HG02610 (cell line): ENCODE data around the gene CHRD.
A peak's percentile ranks its signal among the peaks of the same experiment; 100 is the strongest.
"Not testable (repeated sequence)": the region's sequence is repeated elsewhere in the genome, so short reads cannot be mapped to it uniquely, and the experiment has no call there.

Experiments used
- ATAC-seq: cut with Tn5 transposase; IDR thresholded peaks from one replicate; pipeline ENCODE4 v1.9.1; 2021; ENCODE audit warnings: mild to moderate bottlenecking, moderate library complexity; ENCODE audit not compliant: unreplicated experiment

Gene CHRD

GRCh38 chr3:184379358-184380184 lies at the start of gene CHRD:
Gene CHRD (plus strand): TSS chr3:184380054. CDS start chr3:184380319, 265 bp downstream.
- ATAC-seq, result no peak

DNA sequence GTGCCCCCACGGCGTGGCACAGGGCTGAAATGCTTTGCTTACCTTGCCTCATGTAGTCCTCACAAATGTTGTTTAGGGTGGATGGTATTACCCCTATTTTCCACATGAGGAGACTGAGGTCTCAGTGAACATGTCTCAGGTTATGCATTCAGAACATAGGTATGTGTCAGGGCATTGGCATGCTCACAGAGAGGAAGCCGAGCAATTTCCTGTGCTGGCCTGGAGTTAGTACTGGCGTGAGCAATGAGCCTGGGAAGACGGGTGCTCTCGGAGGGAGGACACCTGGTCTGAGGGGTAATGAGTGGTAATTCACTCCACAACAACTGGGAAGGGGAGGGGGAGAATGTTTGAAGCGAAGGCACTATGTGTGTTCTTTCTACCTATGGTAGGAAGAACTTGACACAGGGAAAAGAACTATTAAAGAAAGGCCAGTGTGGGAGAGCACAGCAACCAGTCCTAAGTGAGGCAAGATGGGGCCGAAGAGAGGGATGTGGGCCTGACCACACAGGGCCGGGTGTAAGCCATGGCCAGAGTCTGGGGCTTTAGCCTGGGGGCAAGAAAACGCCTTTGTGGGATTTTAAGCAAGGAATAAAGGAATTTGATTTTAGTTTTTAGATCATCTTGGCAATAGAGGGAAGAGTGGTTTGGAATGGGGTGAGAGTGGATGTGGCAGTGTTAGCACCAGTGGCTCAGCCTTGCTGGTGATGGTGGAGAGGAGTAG lies 47.3 kb upstream of the CHRD start:
- no peak for ATAC-seq

GRCh38 chr3:184333190-184333589 lies 46.7 kb upstream of the CHRD start:
- ATAC-seq, result no peak

- no peak for ATAC-seq
Observed at GRCh38 chr3:184333700-184334099, 46.2 kb upstream of the CHRD start.

DNA sequence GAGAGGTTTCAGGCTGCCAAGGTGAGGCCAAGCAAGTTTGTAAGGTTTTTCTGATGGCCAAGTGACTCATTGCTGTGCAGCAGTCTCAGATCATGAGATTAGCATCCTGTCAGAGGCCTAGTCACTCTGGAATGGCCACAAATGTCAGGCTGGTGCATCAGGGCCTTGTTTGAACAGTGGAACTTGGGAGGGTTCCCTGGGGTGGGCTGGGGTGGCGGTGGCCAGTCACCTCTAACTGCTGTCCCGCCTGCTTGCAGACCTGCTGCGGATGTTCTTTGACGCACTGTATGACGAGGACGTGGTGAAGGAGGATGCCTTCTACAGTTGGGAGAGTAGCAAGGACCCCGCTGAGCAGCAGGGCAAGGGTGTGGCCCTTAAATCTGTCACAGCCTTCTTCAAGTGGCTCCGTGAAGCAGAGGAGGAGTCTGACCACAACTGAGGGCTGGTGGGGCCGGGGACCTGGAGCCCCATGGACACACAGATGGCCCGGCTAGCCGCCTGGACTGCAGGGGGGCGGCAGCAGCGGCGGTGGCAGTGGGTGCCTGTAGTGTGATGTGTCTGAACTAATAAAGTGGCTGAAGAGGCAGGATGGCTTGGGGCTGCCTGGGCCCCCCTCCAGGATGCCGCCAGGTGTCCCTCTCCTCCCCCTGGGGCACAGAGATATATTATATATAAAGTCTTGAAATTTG lies 45.2 kb upstream of the CHRD start:
- no peak for ATAC-seq

DNA sequence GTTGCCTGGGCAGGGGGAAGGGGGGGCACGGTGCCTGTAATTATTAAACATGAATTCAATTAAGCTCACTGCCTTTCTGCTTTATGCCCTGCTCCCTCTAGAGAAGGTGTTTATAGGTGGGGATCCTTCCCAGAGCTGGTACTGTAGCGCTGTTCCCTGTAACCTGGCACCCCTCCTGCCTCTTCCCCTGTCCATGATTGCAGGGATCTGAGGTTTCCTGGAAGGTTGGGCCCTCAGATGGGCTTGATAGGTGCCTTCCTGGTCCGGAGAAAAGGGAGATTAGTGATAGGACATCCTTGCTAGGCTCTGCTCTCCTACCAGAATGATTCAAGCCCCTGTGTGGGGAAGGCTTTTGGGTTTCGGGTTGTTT lies 44.6 kb upstream of the CHRD start:
- ATAC-seq, result no peak

- ATAC-seq, result peak; percentile 69
Observed at GRCh38 chr3:184335661-184336546, 44.0 kb upstream of the CHRD start.

DNA sequence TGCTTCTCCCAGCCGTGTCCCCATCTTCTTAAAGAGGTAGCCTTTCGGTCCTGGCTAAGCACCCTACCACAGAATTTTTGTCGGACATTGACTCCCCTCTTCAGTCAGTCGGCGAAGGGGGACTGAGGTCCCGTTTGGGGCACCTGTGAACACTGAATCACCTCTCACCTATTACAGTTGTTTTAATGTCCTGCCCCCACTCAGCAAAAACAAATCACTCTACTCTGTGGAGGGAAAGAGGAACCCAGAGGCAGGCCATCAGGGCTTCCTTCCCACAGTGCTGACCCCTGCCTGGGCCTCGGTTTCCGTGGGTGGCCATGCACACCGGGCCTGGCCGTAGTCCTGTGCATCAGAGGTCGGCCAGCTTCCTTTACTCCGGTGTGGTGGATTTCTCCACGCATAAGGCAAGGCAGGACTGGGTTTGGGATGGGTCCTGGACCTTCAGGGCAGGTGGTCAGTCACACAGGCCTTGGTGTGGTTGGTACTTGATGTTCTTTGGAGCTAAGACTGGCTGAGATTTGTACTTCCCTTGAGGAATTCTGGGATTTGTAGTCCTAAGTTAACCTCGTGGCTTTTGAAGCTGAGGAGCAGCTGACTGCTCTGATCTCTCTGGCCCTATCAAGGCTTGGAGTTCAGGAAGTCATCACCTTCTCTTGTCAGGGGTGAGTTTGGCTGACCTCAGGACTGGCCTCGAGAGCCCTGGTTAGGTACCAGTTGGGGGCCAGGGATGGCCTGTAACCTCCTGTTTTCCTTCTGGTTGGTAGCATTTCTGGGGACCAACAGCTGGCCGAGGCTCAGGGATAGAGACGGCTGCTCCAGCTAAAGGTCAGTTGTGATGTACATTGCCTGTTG lies 43.1 kb upstream of the CHRD start:
- no peak for ATAC-seq

DNA sequence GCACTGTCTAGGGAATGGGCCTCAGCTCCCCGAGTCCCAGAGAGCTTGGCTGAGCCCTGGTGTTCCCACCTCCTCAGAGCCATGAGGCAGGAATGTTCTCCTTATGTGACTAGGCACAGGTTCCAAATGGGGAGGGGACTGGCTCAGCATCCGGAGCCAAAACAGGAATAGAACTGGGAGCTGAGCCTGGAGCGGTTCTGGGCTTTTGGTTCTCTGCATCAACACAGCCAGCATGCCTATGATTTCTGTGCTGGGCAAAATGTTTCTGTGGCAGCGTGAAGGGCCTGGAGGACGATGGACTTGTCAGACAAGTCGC lies 42.5 kb upstream of the CHRD start, which contains the start of gene FAM131A:
TSS of gene FAM131A (plus strand) at position 202 of the 316 bp plus-strand sequence. CDS start at position 233, 31 bp downstream.
- no peak for ATAC-seq

DNA sequence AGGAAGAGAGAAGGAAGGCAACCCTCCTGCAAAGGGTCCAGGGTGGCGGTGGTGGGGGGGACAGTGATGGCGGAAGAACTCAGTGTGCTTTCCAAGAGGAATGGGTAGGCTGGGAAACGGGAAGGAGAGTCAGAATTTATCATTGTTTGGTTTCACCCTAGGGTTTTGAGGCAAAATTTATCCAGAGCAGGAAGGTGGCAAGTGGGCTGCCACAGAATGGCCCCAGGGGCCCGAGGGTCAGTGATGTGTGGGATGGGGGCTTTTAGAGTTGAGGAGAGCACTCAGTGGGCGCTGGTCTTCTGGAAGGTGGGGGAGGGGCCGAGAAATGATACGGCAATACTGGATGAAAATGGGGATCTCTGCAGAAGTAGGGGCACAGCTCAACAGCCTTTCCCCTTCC lies 41.9 kb upstream of the CHRD start:
- no peak for ATAC-seq

DNA sequence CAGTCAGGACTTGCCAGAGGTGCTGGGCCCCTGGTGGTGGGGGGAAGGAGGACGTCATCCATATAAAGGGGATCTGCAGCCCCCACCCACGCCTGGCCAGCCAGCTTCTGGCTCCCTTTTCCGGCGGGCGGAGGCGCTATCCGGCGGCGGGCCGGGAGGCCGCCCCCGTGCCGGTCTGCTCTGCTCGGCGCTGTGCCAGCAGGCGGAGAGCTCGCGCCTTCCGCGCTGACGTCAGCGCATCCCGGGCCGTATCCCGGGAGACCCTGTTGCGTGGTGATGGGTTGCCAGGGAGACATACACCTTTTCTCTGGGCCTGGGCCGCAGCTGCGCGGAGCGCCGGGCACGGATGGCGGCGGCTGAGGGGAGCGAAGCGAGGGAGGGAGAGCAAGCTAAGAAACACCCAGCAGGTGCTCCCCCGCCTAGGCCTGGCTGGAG lies 41.3 kb upstream of the CHRD start:
- ATAC-seq, result no peak

- ATAC-seq, result no peak
Observed at GRCh38 chr3:184339001-184339400, 40.9 kb upstream of the CHRD start.

- ATAC-seq, result not testable (repeated sequence)
Observed at GRCh38 chr3:184339451-184340135, 40.3 kb upstream of the CHRD start.

DNA sequence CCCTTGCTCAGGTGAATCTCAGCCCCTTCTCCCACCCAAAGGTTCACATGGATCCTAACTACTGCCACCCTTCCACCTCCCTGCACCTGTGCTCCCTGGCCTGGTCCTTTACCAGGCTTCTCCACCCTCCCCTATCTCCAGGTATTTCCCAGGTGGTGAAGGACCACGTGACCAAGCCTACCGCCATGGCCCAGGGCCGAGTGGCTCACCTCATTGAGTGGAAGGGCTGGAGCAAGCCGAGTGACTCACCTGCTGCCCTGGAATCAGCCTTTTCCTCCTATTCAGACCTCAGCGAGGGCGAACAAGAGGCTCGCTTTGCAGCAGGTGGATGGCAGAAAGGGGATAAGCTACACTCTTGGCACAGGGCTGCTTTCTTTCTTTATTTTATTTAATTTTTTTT lies 37.9 kb upstream of the CHRD start:
- ATAC-seq, result no peak

GRCh38 chr3:184343200-184343876 lies 36.5 kb upstream of the CHRD start:
- no peak for ATAC-seq

DNA sequence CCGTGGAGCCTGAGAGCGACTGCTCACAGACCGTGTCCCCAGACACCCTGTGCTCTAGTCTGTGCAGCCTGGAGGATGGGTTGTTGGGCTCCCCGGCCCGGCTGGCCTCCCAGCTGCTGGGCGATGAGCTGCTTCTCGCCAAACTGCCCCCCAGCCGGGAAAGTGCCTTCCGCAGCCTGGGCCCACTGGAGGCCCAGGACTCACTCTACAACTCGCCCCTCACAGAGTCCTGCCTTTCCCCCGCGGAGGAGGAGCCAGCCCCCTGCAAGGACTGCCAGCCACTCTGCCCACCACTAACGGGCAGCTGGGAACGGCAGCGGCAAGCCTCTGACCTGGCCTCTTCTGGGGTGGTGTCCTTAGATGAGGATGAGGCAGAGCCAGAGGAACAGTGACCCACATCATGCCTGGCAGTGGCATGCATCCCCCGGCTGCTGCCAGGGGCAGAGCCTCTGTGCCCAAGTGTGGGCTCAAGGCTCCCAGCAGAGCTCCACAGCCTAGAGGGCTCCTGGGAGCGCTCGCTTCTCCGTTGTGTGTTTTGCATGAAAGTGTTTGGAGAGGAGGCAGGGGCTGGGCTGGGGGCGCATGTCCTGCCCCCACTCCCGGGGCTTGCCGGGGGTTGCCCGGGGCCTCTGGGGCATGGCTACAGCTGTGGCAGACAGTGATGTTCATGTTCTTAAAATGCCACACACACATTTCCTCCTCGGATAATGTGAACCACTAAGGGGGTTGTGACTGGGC lies 35.1 kb upstream of the CHRD start:
- ATAC-seq, result no peak

DNA sequence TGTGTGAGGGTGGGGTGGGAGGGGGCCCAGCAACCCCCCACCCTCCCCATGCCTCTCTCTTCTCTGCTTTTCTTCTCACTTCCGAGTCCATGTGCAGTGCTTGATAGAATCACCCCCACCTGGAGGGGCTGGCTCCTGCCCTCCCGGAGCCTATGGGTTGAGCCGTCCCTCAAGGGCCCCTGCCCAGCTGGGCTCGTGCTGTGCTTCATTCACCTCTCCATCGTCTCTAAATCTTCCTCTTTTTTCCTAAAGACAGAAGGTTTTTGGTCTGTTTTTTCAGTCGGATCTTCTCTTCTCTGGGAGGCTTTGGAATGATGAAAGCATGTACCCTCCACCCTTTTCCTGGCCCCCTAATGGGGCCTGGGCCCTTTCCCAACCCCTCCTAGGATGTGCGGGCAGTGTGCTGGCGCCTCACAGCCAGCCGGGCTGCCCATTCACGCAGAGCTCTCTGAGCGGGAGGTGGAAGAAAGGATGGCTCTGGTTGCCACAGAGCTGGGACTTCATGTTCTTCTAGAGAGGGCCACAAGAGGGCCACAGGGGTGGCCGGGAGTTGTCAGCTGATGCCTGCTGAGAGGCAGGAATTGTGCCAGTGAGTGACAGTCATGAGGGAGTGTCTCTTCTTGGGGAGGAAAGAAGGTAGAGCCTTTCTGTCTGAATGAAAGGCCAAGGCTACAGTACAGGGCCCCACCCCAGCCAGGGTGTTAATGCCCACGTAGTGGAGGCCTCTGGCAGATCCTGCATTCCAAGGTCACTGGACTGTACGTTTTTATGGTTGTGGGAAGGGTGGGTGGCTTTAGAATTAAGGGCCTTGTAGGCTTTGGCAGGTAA lies 34.3 kb upstream of the CHRD start:
- ATAC-seq, result no peak
